A673 (cell line): Measurements from ENCODE around the gene TMEFF2.

ENCODE experiments used
- CTCF ChIP-seq: fragments of 300-800, 200-600 bp; sonication (generic); conservative IDR thresholded peaks from 2 replicates; pipeline ENCODE4 v1.5.1; 2017; ENCODE audit warnings: low read depth, mild to moderate bottlenecking, antibody characterized with exemption, low read length, moderate library complexity, mixed read lengths
- EZH2 ChIP-seq: fragments of 200-600 bp; sonication (generic); IDR thresholded peaks from 2 replicates; pipeline ENCODE4 v1.6.1; 2017; ENCODE audit warnings: borderline replicate concordance, low read depth, mild to moderate bottlenecking, mixed read lengths, antibody characterized with exemption, low read length; ENCODE audit not compliant: poor library complexity, severe bottlenecking

GRCh38 chr2:191905336-191905735, 289.4 kb downstream of the TMEFF2 start:
- TF ChIP-seq CTCF, result no peak
- TF ChIP-seq EZH2, result no peak
